NT2/D1 (cell line): ENCODE data around the gene STPG2.

Experiments
- SUZ12 ChIP-seq: IDR thresholded peaks from 2 replicates; pipeline ENCODE4 v1.6.1; 2011; ENCODE audit not compliant: insufficient read length, insufficient read depth; ENCODE audit errors: extremely low read depth
- ZNF274 ChIP-seq: IDR thresholded peaks from 2 replicates; pipeline ENCODE4 v1.6.1; 2011; ENCODE audit warnings: mild to moderate bottlenecking, low read depth, low read length

GRCh38 chr4:98185279-98185678, 42.0 kb upstream of the STPG2 start:
- TF ChIP-seq SUZ12 (no peak), ZNF274 (no peak)
